NB4 (cell line): Measurements from ENCODE around the gene KAZN.

Experiments used
- CTCF ChIP-seq: IDR thresholded peaks from one replicate; pipeline ENCODE4 v1.5.1; 2012; ENCODE audit warnings: low read depth, low read length
- POLR2A ChIP-seq: IDR thresholded peaks from 2 replicates; pipeline ENCODE4 v1.6.1; 2011; ENCODE audit warnings: mild to moderate bottlenecking; ENCODE audit not compliant: insufficient read length; ENCODE audit errors: extremely low read depth

- TF ChIP-seq CTCF: no peak
- TF ChIP-seq POLR2A: no peak
These were observed 282.2 kb downstream of the KAZN start for GRCh38 chr1:14880456-14881316.
